Globus pallidus (tissue), 1 donor: Measurements from ENCODE around the gene CR2.
"Not testable (repeated sequence)": the region's sequence is repeated elsewhere in the genome, so short reads cannot be mapped to it uniquely, and the experiment has no call there.

Source experiments
- DNase-seq: peaks from one replicate; pipeline ENCODE4 v3.0.0-alpha.2; 2015; ENCODE audit warnings: low spot score

Gene CR2

GRCh38 chr1:207454046-207454964 is at the start of gene CR2:
TSS of gene CR2 (plus strand) at chr1:207454328. CDS start at chr1:207454419, 91 bp downstream.
- peak; percentile 5 for DNase-seq

- DNase-seq, result peak; percentile 83
These were observed 49.1 kb upstream of the CR2 start for GRCh38 chr1:207404849-207405525.

- DNase-seq, result no peak
These were observed 48.3 kb upstream of the CR2 start for GRCh38 chr1:207405814-207406213.

GRCh38 chr1:207407655-207408260 is 46.4 kb upstream of the CR2 start:
- no peak for DNase-seq

- DNase-seq, result no peak
These were observed 41.3 kb upstream of the CR2 start for GRCh38 chr1:207412845-207413244.

GRCh38 chr1:207414606-207415108 is 39.5 kb upstream of the CR2 start:
- DNase-seq, result no peak

GRCh38 chr1:207417076-207417475 is 37.1 kb upstream of the CR2 start:
- DNase-seq, result no peak

- DNase-seq, result no peak
These were observed 35.8 kb upstream of the CR2 start for GRCh38 chr1:207418351-207418750.

- DNase-seq, result no peak
These were observed 34.0 kb upstream of the CR2 start for GRCh38 chr1:207420109-207420508.

GRCh38 chr1:207421078-207421477 is 33.0 kb upstream of the CR2 start:
- no peak for DNase-seq

GRCh38 chr1:207423560-207424292 is 30.4 kb upstream of the CR2 start:
- DNase-seq, result no peak

- no peak for DNase-seq
These were observed 29.5 kb upstream of the CR2 start for GRCh38 chr1:207424570-207425131.

- no peak for DNase-seq
These were observed 26.1 kb upstream of the CR2 start for GRCh38 chr1:207427832-207428585.

- DNase-seq, result no peak
These were observed 25.3 kb upstream of the CR2 start for GRCh38 chr1:207428783-207429182.

GRCh38 chr1:207429963-207430362 is 24.2 kb upstream of the CR2 start:
- DNase-seq, result no peak

- DNase-seq, result no peak
These were observed 23.5 kb upstream of the CR2 start for GRCh38 chr1:207430602-207431001.

- DNase-seq, result no peak
These were observed 22.6 kb upstream of the CR2 start for GRCh38 chr1:207431508-207431907.

- no peak for DNase-seq
These were observed 20.7 kb upstream of the CR2 start for GRCh38 chr1:207433435-207433834.

- DNase-seq, result not testable (repeated sequence)
These were observed 17.4 kb upstream of the CR2 start for GRCh38 chr1:207436746-207437145.

GRCh38 chr1:207440626-207441025 is 13.5 kb upstream of the CR2 start:
- DNase-seq, result no peak
